Stimulated activated CD4-positive, alpha-beta T cell treated with anti-CD3 and anti-CD28 coated beads, Interleukin-1b, Interleukin-23, amount 100 ng/mL, for 4 hours (primary cell): ENCODE results near the gene CACFD1.

Experiments used
- DNase-seq, 2 donors: peaks; one replicate each; pipeline ENCODE4 v3.0.0-alpha.2; 2020; ENCODE audit warnings: low read depth in 2 of 2

Gene CACFD1

DNA sequence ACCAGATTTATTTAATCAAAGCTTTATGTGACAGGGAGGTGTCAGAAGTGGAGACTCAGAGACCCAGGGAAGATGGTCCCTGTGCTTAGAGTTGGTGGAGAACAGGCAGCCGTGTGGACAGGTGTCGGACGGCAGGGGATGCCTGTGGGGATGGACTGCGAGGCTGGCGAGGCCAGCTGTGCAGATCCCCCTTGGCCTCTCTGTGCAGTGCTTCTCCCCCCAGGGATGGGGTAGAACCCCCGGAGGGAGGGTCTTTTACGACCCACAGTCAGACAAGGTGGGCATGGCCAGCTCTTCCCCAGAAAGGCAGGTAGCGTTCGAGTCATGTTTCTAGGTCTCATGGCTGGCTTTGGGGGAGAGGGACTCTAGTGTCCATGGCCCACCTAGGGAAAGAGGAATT, 23.8 kb downstream of the CACFD1 start:
- no peak for DNase-seq

GRCh38 chr9:133484671-133485437, 25.1 kb downstream of the CACFD1 start:
- no peak for DNase-seq

- no peak for DNase-seq
Measured at GRCh38 chr9:133485531-133486260, 25.9 kb downstream of the CACFD1 start.

DNA sequence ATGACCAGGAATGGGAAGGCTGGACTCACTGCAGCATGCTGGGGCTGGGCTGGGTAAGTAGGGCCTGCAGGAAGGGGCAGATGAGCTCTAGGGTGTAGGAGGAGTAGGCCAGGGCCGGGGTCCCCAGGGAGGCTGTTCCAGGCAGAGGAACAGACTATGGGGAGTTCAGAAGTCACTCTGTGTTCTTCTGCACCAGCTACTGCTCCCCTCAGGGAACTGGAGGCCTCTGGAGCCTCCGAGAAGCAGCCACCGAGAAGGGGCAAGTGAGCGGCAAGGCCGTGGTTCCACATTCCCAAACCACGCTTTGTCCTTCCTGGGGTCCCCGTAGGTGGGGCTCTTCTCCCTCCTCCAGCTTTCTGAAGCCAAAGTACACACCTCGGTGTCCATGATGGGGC, 27.6 kb downstream of the CACFD1 start:
- DNase-seq, result no peak

DNA sequence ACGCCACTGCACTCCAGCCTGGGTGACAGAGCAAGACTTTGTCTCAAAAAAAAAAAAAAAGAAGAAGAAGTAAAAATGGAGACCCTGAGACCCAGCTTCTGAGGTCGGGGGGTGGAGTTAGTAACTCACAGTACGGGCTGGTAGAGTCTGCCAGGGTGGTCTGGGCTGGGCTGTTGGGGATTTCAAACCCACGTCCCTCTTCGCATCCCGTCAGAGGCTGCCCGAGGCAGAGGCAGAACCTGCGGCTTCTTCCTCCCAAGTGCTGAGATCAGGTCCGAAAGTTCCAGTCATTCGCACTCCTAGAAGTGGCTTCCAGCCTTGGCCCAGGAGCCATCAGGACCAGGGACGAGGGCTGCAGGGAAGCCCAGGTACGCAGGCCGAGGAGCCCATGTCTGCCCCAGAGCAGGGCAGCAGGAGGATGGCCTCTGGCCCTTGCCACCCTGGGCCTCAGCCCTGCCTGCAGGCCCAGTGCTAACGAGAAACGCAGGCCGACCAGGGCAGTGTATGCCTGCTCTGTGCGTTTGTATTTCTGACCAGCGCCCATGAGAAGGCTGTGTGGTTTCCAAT, 29.0 kb downstream of the CACFD1 start:
- no peak for DNase-seq

DNA sequence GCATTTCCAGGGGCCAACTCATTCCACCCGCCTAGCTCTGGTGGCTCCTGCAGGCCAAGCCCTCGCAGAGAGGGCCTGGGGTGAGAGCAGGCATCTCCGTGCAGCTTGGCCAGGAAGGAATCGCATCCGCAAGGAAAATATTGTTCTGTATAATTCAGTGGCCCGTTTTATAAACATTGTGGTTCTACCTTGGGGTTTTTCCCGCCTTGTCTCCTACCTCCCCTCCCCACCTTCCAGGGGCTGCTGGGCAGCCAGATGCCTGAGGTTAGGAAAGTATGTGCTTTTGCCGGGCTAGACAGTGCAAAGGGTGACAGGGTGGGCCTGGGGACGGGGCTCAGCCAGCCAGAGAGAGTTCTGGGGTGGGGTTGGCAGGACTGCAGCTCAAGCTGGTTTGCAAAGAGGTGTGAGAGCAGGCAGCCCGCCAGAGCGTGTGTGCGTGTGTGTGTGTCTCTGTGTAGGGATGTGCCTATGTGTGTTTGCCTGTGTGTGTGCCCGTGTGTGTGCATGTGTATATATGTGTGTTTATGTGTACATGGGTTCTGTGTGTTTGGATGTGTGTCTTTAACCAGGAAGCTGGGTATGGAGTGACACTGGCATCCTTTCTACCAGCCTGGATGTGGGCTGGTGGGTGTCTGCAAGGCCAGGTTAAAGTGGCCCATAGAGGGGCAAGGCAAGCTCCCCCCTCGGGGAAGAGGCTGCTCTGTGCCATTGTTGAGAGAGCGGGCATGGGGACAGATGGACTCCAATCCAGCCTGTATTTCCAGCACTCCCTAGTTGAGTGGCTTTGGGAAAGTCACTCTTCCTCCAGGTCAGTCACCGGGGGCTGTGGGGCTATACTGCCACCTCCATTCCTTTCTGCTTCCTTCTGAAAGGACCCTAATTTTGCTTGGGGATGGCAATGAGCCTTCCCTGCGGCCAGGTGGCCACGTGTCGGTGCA, 29.7 kb downstream of the CACFD1 start:
- DNase-seq, result no peak

- no peak for DNase-seq
Measured at GRCh38 chr9:133490201-133490681, 30.5 kb downstream of the CACFD1 start.

DNA sequence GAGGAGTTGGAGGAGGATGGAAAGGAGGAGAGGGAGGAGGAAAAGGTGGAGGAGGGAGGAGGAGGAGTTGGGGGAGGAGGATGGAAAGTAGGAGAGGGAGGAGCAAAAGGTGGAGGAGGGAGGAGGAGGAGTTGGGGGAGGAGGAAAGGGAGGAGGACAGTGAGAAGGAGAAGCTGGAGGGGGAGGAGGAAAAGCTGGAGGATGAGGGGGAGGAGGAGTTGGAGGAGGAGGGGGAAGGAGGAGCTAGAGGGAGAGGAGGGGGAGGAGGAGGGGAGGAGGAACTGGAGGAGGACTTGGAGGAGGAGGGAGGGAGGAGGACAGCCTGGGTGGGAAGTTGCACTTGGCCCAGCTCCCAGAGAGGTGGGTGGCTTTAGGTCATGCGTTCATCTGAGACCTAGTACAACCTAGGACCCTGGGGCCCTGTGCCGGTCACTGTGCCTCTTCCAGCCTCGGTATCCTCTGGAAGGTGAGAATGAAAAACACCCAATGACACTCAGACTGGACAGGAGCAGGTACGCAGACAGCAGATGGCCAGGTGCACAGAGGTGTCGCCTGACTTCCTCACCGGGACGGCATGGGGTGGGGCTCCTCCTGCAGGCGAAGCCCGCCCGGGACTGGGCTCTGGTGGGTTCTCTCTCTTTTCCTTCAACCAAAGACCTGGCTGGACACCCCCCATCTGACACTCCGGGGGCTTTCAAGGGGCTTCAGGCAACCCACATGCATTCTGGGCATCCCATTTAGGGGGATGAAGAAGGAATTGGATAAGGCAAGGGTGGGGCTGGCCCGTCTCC, 31.3 kb downstream of the CACFD1 start:
- DNase-seq, result no peak

DNA sequence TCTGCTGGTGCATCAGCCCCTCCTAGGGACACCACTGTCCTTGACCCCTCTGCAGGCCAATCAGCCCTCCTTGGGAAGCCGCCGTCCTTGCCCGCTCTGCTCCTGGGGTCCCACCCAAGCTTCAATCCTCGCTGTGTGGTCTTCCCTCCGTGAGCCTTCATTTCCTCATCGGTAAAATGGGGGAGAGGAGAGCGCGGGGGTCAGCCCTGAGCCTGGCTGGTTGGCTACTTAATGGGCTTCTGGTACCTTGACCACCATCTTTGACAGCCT, 31.8 kb downstream of the CACFD1 start:
- DNase-seq, result no peak

GRCh38 chr9:133492061-133493021, 32.6 kb downstream of the CACFD1 start:
- no peak for DNase-seq

DNA sequence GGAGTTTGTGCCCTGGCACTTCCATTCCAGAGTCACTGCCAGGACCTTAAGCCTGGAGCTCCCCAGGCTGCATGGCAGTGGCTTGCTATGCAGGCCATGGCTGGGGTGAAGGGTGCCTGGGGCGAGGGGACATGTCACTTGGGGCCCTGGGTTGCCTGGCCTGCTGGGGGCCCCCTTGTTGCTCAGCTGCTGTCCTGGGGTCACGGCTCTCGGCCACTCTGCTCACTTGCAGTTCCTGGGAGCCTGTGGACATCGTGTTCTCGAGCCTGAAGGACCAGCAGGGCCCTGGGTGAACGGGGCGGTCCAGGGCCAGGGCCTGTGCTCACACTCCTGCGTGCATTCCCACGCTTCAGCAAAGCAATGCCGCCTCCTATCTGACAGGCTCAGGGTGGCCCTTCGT, 33.6 kb downstream of the CACFD1 start:
- no peak for DNase-seq

- DNase-seq, result no peak
Measured at GRCh38 chr9:133493845-133494540, 34.2 kb downstream of the CACFD1 start.

GRCh38 chr9:133494636-133495326, 35.0 kb downstream of the CACFD1 start:
- no peak for DNase-seq

GRCh38 chr9:133495327-133496293, 35.8 kb downstream of the CACFD1 start:
- DNase-seq, result no peak

GRCh38 chr9:133496861-133497842, 37.4 kb downstream of the CACFD1 start:
- no peak for DNase-seq

- DNase-seq, result no peak
Measured at GRCh38 chr9:133499132-133499891, 39.5 kb downstream of the CACFD1 start.
